H1 (cell line): Measurements from ENCODE around the gene DENND2A. TPM values are rescaled to one million over a fixed set of nuclear protein-coding genes. Genes with fewer than 3 reads are reported as not detected.

Experiments used
- CHD7 ChIP-seq: fragments of 300-600 bp; sonication (generic); IDR thresholded peaks from 2 replicates; pipeline ENCODE4 v1.7.1; 2012; ENCODE audit warnings: low read length, moderate library complexity, mild to moderate bottlenecking, inconsistent platforms; ENCODE audit not compliant: insufficient replicate concordance
- CREB1 ChIP-seq: IDR thresholded peaks from 2 replicates; pipeline ENCODE4 v1.6.1; 2012; ENCODE audit warnings: inconsistent platforms
- CTCF ChIP-seq, 3 experiments: IDR thresholded peaks; 1 replicate in 2 of 3; 2 replicates in 1 of 3; pipeline versions ENCODE4 v1.5.1 to v1.6.1; 2011; ENCODE audit warnings: low read length in 3 of 3, mild to moderate bottlenecking in 3 of 3, inconsistent platforms in 2 of 3, low read depth in 1 of 3, moderate library complexity in 1 of 3; ENCODE audit not compliant: insufficient read depth in 1 of 3; ENCODE audit errors: control extremely low read depth in 1 of 3
- SP1 ChIP-seq: IDR thresholded peaks from 2 replicates; pipeline ENCODE4 v1.6.1; 2011; ENCODE audit warnings: low read depth, low read length
- polyA plus RNA-seq, 7 experiments: library from polyadenylated mRNA; depleted of rRNA in 3 of 7; stranded (reverse) in 5 of 7; unstranded in 2 of 7; fragments of >200 nt in 5 of 7; fragments of 200-250 nt in 2 of 7; gene quantifications; 1 replicate in 5 of 7; 2 replicates in 1 of 7; 4 replicates in 1 of 7; pipeline versions ENCODE4 v1.2.1 to v1.2.3, GENCODE V29; 2011 to 2013; ENCODE audit warnings: missing spikeins in 2 of 7, mixed read lengths in 2 of 7
- total RNA-seq: library from RNA; stranded (reverse); fragmentation: NEBNext Ultra II Directional; extraction: Animal tissue kit (Norgen Biotek cat#: 25700); gene quantifications from 2 replicates; pipeline ENCODE4 v1.2.1, GENCODE V29; 2021

The DENND2A gene
- total and polyA plus RNA-seq, 2 of the 8 experiments (the other 6 are each of a cell fraction or from before 2014, with no cell fraction given) = 5.0 to 13.0 TPM

GRCh38 chr7:140646931-140647647 lies 6.5 kb upstream of the DENND2A start (continued):
- no peak for TF ChIP-seq CHD7
- no peak for TF ChIP-seq SP1
- peak; percentile 77 to 95 (median 94) for TF ChIP-seq CTCF (IDR thresholded peaks at IDR 0.05; ENCODE audit: control extremely low read depth in 1 of 3, insufficient read depth in 1 of 3, low read depth in 1 of 3, low read length in 3 of 3)
- TF ChIP-seq CREB1 = no peak
